Skeletal muscle tissue (tissue), 4 donors: ENCODE measurements around the gene FUBP1. TPM values are rescaled to one million over a fixed set of nuclear protein-coding genes. Genes with fewer than 3 reads are reported as not detected.

Source experiments
- H3K27ac ChIP-seq: one replicate; pipeline ENCODE4 v1.7.0; 2013; ENCODE audit warnings: mild to moderate bottlenecking, low read depth, low read length, inconsistent platforms
- H3K27me3 ChIP-seq, 3 donors: one replicate each; pipeline ENCODE4 v1.7.0; 2013; ENCODE audit warnings: low read length in 3 of 3; ENCODE audit not compliant: control insufficient read depth in 3 of 3, insufficient read depth in 3 of 3
- H3K36me3 ChIP-seq, 3 donors: one replicate each; pipeline ENCODE4 v1.7.0; 2013; ENCODE audit warnings: low read length in 3 of 3; ENCODE audit not compliant: control insufficient read depth in 3 of 3, insufficient read depth in 3 of 3
- H3K4me1 ChIP-seq, 3 donors: one replicate each; pipeline ENCODE4 v1.7.0; 2013; ENCODE audit warnings: low read length in 3 of 3, mild to moderate bottlenecking in 3 of 3; ENCODE audit not compliant: control insufficient read depth in 3 of 3, insufficient read depth in 3 of 3
- H3K4me3 ChIP-seq, 3 donors: one replicate each; pipeline ENCODE4 v1.7.0; 2013; ENCODE audit warnings: low read length in 3 of 3
- H3K9ac ChIP-seq, 3 donors: one replicate each; pipeline ENCODE4 v1.7.0; 2013; ENCODE audit warnings: low read length in 3 of 3, mild to moderate bottlenecking in 3 of 3, moderate library complexity in 2 of 3, low read depth in 1 of 3
- H3K9me3 ChIP-seq, 3 donors: one replicate each; pipeline ENCODE4 v1.7.0; 2013; ENCODE audit warnings: low read length in 3 of 3; ENCODE audit not compliant: control insufficient read depth in 3 of 3
- total RNA-seq: library from RNA; depleted of rRNA; stranded (reverse); fragments of >200 nt; gene quantifications from one replicate; pipeline ENCODE4 v1.2.3, GENCODE V29; 2014
- donor health status: Osteomylitis.

FUBP1 gene
- total RNA-seq, 1 donor from 2014 or later, result 124 TPM

DNA sequence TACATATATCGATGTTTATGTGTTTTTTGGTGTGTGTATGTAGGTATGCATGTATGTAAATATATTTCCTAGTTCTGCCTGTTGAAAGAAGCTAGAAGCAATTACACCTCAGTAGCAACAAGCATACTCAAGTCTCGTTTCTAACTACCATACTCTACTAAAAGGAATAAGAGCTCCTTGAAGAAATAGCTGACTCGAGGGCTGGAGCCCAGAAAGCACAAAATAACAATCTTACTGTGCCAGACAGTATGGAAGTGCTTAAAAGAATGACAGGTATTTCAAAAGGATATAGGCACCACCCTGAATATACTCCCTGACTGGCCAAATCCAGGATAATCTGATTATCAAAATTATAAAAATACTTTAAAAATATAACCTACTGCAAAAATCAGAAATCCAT lies 23.2 kb downstream of the FUBP1 start:
- no peaks in the 10 kb centered on the region for H3K27me3 ChIP-seq
- no peak overlapping the region for H3K4me3 ChIP-seq
- peaks cover 37 to 85% (median 72%) of the 10 kb centered on the region in 3 donors for H3K36me3 ChIP-seq
- H3K9me3 ChIP-seq, result no peaks in the 10 kb centered on the region
- H3K4me1 ChIP-seq, result no peaks in the 10 kb centered on the region
- H3K27ac ChIP-seq, result no peak overlapping the region
- H3K9ac ChIP-seq, result no peak overlapping the region

DNA sequence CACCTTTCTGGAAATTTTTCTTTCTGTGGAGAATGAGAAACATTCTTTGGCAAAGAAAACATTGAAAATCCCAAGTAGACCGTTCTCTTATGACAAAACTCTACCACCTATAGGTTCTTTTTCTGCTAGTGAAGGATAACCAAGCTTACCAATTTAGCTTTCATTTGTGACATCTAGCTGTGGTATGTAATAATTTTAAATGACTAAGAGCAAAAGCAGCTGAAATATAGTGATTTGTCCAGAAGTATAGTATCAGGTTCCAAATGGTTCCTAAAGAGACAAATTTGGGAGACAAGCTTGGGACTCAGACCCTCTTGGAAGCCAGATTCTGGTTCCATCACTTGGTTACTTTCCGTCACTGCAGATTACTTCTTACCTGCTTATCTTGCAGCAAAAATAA lies 24.4 kb downstream of the FUBP1 start:
- Histone ChIP-seq H3K36me3 (peaks cover 31 to 73% (median 63%) of the 10 kb centered on the region in 3 donors), H3K27me3 (no peaks in the 10 kb centered on the region), H3K4me3 (no peak overlapping the region), H3K9me3 (no peaks in the 10 kb centered on the region), H3K4me1 (no peaks in the 10 kb centered on the region), H3K27ac (no peak overlapping the region), H3K9ac (no peak overlapping the region)

DNA sequence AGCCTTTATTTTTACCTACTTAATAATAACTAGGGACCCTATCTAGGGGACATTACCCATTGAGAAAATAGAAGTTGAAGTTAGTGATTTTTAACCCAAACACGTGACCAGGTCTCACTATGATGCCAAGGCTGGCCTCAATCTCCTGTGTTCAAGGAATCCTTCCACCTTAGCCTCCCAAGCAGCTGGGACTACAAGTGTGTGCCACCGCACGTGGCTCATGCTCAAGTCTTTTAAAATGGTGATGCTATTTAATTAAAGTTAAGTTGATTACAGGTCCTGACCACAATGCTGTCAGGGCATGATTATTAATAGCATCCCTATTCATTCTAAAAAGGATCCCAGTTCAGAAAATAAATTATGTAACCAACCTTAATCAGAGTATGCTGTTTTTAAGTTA lies 25.0 kb downstream of the FUBP1 start:
- Histone ChIP-seq H3K27ac (no peak overlapping the region), H3K36me3 (peaks cover 29 to 67% (median 61%) of the 10 kb centered on the region in 3 donors), H3K27me3 (no peaks in the 10 kb centered on the region), H3K4me3 (no peak overlapping the region), H3K4me1 (no peaks in the 10 kb centered on the region), H3K9me3 (no peaks in the 10 kb centered on the region), H3K9ac (no peak overlapping the region)

DNA sequence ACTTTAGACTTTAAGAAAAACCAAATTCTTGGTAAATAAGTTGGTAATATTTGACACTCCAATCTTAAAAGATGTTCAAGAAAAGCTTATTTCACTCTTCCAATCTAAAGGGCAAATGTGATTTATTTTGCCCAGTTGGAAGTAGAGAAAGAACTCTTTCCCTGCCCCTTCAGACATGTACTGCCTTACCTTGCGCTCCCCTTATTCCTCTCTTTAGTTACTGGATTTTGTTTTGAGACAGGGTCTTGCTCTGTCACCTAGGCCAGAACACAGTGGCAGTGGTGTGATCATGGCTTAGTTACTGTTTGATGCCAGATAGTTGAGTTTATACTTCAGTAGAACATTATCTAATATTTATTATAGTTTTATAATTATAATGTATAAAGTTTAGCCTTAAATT lies 27.5 kb downstream of the FUBP1 start:
- H3K27me3 ChIP-seq, result no peaks in the 10 kb centered on the region
- no peak overlapping the region for H3K4me3 ChIP-seq
- no peaks in the 10 kb centered on the region for H3K4me1 ChIP-seq
- H3K27ac ChIP-seq, result no peak overlapping the region
- peaks cover 26 to 62% (median 47%) of the 10 kb centered on the region in 3 donors for H3K36me3 ChIP-seq
- no peaks in the 10 kb centered on the region for H3K9me3 ChIP-seq
- no peak overlapping the region for H3K9ac ChIP-seq

DNA sequence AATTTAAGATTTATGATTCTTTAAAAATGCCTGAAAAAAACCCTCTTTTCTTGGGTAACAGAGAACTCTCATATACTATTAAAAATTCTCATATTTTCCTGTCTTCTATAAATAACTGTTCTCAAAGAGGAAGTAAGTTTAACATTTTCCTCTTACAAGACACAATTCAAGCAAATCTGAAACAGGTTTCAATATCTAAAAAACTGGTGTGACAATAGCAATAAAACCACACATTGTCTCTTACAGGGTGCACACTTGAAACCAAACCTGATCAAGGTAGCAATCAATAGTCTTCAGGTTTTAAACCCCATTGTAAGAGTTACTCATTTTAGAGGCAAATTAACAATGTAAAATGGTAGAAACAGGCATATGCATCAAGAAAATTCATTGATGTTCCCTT lies 28.0 kb downstream of the FUBP1 start:
- H3K27me3 ChIP-seq, result no peaks in the 10 kb centered on the region
- H3K27ac ChIP-seq, result no peak overlapping the region
- H3K4me1 ChIP-seq, result no peaks in the 10 kb centered on the region
- no peak overlapping the region for H3K9ac ChIP-seq
- H3K4me3 ChIP-seq, result no peak overlapping the region
- H3K9me3 ChIP-seq, result no peaks in the 10 kb centered on the region
- peaks cover 24 to 58% (median 43%) of the 10 kb centered on the region in 3 donors for H3K36me3 ChIP-seq

DNA sequence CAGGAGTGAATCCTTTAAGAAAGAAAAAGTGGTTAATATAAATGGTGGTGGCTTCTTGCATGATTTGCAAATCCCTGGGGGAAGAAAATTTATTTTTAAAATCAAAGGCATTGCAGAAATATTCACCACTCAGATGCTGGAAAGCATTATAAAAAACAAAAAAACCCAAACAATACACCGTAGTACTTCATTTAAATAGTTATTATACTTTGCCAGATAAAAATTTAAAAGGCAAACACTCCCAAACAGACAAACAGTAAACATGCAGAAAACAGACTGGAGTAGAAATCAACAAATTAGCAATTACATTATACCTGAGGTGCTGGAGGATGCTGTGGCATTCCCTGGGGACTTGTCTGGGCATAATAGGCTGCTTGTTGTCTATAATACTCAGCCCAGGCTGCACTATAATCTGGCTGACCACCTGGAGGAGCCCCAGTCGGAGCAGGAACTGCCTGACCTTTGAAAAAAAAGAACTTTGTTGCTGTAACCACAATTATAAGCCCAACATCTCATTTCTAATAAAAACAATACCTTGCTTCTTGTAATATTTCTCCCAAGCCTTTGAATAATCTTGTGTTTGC lies 29.9 kb downstream of the FUBP1 start:
- Histone ChIP-seq H3K4me1 (no peaks in the 10 kb centered on the region), H3K27ac (no peak overlapping the region), H3K4me3 (no peak overlapping the region), H3K9me3 (no peaks in the 10 kb centered on the region), H3K9ac (no peak overlapping the region), H3K27me3 (no peaks in the 10 kb centered on the region), H3K36me3 (peaks cover 9 to 50% (median 25%) of the 10 kb centered on the region in 3 donors)

DNA sequence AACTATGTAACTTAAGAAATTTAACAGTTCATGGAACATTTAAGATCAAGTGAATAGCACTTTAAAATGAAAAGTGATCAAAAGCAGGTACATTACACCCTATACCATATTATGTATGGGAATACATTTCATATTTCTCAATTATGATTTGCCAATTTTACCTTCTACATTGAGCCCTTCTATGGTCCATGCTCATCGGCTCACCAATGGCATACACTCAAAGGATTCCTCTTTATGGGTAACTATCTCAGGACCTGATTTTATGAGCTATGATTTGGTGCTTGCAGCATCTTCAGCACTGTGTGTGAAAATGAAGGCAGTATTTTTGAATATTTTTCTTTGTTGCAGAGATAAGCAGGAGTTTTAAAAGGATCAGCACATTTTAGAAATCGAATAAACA lies 33.5 kb downstream of the FUBP1 start:
- Histone ChIP-seq H3K9me3 (no peaks in the 10 kb centered on the region), H3K9ac (no peak overlapping the region), H3K36me3 (peaks cover 15 to 49% (median 29%) of the 10 kb centered on the region in 3 donors), H3K27ac (no peak overlapping the region), H3K4me3 (no peak overlapping the region), H3K4me1 (no peaks in the 10 kb centered on the region), H3K27me3 (no peaks in the 10 kb centered on the region)

DNA sequence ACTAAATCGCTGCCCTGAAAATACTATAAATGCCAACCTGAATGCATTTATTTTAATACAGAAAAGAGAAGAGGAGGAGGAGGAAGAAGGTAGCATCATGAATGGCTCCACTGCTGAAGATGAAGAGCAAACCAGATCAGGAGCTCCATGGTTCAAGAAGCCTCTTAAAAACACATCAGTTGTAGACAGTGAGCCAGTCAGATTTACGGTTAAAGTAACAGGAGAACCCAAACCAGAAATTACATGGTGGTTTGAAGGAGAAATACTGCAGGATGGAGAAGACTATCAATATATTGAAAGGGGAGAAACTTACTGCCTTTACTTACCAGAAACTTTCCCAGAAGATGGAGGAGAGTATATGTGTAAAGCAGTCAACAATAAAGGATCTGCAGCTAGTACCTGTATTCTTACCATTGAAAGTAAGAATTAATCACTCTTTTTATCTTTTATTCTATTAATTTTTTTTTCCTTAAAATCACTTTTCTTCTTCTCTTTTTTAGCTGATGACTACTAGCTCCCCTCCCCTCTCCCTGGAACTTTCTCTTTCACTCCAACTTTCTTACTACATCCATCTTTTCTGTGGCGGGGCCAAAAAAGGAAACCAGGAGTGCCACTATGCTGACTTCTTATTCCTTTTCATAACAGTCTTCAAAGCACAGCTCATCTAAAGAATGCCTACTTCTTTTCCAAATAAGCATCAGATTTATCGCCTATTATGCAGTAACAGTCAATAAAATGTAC lies 36.3 kb downstream of the FUBP1 start:
- peaks cover 13 to 58% (median 36%) of the 10 kb centered on the region in 3 donors for H3K36me3 ChIP-seq

DNA sequence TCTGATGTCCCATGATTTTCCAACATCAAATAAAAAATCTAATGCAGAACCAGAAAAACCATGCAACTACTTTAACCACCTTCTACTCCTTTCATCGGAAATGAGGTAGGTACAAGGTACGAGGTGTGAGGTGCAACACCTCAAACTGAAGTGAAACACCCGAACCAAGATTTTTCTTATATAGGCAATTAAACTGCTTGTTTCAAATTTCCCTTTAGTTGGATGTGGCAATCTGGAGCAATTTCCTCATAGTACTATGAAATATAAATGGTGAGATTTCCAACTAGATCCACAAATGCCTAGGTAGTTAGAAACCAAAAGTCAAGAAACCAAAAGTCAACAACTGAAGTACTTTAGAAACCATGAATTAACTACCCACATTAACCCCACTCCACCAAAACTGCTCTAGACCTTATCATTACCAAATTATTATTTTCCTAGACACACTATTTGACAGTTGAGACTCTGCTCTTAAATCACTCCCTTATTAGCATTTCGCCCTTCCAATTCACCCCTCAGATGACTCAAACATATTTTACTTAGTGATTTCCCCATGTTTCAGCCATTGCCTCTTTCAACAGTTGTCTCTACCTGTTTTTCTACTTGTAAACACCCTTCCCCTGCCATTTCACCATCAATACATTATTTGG lies 37.8 kb downstream of the FUBP1 start:
- H3K27ac ChIP-seq, result no peak overlapping the region
- no peak overlapping the region for H3K9ac ChIP-seq
- no peaks in the 10 kb centered on the region for H3K4me1 ChIP-seq
- no peak overlapping the region for H3K4me3 ChIP-seq
- no peaks in the 10 kb centered on the region for H3K9me3 ChIP-seq
- peaks cover 12 to 61% (median 43%) of the 10 kb centered on the region in 3 donors for H3K36me3 ChIP-seq
- no peaks in the 10 kb centered on the region for H3K27me3 ChIP-seq

More for the DNA sequence above, 36.3 kb downstream of the FUBP1 start:
- Histone ChIP-seq H3K9ac (no peak overlapping the region), H3K4me3 (no peak overlapping the region), H3K9me3 (no peaks in the 10 kb centered on the region), H3K27ac (no peak overlapping the region), H3K4me1 (no peaks in the 10 kb centered on the region), H3K27me3 (no peaks in the 10 kb centered on the region)

DNA sequence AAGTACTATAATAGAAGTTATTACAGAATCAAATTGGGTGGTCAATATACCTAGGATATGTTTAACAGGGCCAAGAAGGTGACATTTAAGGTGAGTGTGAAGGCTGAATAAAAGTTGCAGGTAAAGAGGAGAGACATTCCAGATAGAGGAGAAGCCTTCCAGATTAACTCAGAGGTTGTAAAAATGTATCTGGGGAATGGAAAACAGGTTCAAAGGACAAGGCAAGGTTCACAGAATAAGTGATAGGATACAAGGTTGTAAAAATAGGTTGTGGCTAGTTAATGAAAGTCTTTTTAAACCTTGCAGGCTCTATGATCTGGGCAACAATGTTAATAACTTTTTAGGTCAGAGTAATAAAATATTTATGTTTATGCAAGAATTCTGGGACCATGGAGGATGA lies 40.2 kb downstream of the FUBP1 start:
- no peak overlapping the region for H3K4me3 ChIP-seq
- H3K36me3 ChIP-seq, result peaks cover 27 to 63% (median 61%) of the 10 kb centered on the region in 3 donors
- H3K9ac ChIP-seq, result no peak overlapping the region
- no peaks in the 10 kb centered on the region for H3K9me3 ChIP-seq
- H3K4me1 ChIP-seq, result no peaks in the 10 kb centered on the region
- H3K27me3 ChIP-seq, result no peaks in the 10 kb centered on the region
- H3K27ac ChIP-seq, result no peak overlapping the region
